ENCODE results near the gene PASK. TPM values are rescaled to one million over a fixed set of nuclear protein-coding genes. Genes with fewer than 3 reads are reported as not detected.

Gene PASK
- total RNA-seq, 2 experiments from 2014 or later = 26.8 to 84.3 TPM

GRCh38 chr2:241065355-241065803 lies 83.9 kb downstream of the PASK start:
- H3K9me3 ChIP-seq (ENCODE audit: low read length) = no peaks in the 10 kb centered on the region
- POLR2A ChIA-PET = no interaction called here
- CTCF ChIA-PET (ENCODE audit: unreplicated experiment) = interaction anchor here (0.6 kb wide), 1 partner anchor 1107 kb away, joined by 7 read pairs; no protein-coding TSS in a partner anchor

DNA sequence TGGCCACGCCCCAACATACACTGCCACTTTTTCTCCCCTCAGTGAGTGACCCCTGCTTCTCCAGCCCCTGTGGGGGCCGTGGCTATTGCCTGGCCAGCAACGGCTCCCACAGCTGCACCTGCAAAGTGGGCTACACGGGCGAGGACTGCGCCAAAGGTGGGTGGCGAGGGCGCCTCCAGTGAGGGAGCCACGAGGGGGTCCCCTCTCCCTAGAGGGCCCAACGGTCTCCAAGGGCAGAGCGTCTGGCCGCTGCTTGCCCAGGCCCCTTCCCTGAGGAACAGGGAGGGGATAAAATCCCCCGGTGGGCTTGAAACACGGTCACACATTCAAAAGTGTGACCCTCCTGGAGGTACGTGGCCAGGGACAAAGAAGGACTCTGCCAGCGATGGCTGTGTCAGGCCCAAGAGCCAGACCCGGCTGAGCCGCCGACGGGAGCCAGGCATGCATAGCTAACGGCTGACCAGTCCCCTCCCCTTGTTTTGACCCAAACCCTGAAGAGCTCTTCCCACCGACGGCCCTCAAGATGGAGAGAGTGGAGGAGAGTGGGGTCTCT lies 84.4 kb downstream of the PASK start:
- no peaks in the 10 kb centered on the region for H4K20me1 ChIP-seq (ENCODE audit: insufficient read depth, low read length)
- H3K36me3 ChIP-seq (ENCODE audit: insufficient read depth, low read length) = no peaks in the 10 kb centered on the region
- POLR2A ChIA-PET = no interaction called here
- no peak overlapping the region for H3K4me3 ChIP-seq (ENCODE audit: low read depth, low read length, poor library complexity, severe bottlenecking)
- intact Hi-C loops (cut with micrococcal nuclease; ENCODE audit: unreplicated experiment) = no loop called here
- H3K9me3 ChIP-seq (ENCODE audit: low read length) = no peaks in the 10 kb centered on the region
- BruUV-seq (replicated peaks) = no TSS peak
- H3K4me1 ChIP-seq (ENCODE audit: insufficient read depth, low read length, poor library complexity, severe bottlenecking) = no peaks in the 10 kb centered on the region
- TF ChIP-seq CTCF (conservative IDR thresholded peaks at IDR 0.05; ENCODE audit: low read length) = no peak
- no peak for TF ChIP-seq EZH2phosphoT487 (IDR thresholded peaks at IDR 0.05; ENCODE audit: borderline replicate concordance, low read depth, low read length)
- no peak overlapping the region for H2AFZ ChIP-seq (ENCODE audit: low read length)
- DNase-seq (ENCODE audit: low spot score) = no peak
- CTCF ChIA-PET (ENCODE audit: unreplicated experiment) = interaction anchor here (0.6 kb wide), 1 partner anchor 1106 kb away, joined by 7 read pairs; no protein-coding TSS in a partner anchor
- no peak overlapping the region for H3K4me2 ChIP-seq (ENCODE audit: low read length)
- H3K79me2 ChIP-seq (ENCODE audit: insufficient read depth, low read depth, low read length) = no peaks in the 10 kb centered on the region
- no peaks in the 10 kb centered on the region for H3K9me2 ChIP-seq (ENCODE audit: insufficient read depth, low read length)
- no peak overlapping the region for H3K27ac ChIP-seq (ENCODE audit: low read depth, low read length, poor library complexity, severe bottlenecking)

More at GRCh38 chr2:241065355-241065803, 83.9 kb downstream of the PASK start:
- Histone ChIP-seq H3K9me2 (ENCODE audit: insufficient read depth, low read length) (no peaks in the 10 kb centered on the region), H3K27ac (ENCODE audit: low read depth, low read length, poor library complexity, severe bottlenecking) (no peak overlapping the region), H3K79me2 (ENCODE audit: insufficient read depth, low read depth, low read length) (no peaks in the 10 kb centered on the region), H3K4me3 (ENCODE audit: low read depth, low read length, poor library complexity, severe bottlenecking) (no peak overlapping the region), H4K20me1 (ENCODE audit: insufficient read depth, low read length) (no peaks in the 10 kb centered on the region), H2AFZ (ENCODE audit: low read length) (no peak overlapping the region), H3K4me1 (ENCODE audit: insufficient read depth, low read length, poor library complexity, severe bottlenecking) (no peaks in the 10 kb centered on the region), H3K4me2 (ENCODE audit: low read length) (no peak overlapping the region), H3K36me3 (ENCODE audit: insufficient read depth, low read length) (no peaks in the 10 kb centered on the region)
- TF ChIP-seq CTCF (conservative IDR thresholded peaks at IDR 0.05; ENCODE audit: low read length) (no peak), EZH2phosphoT487 (IDR thresholded peaks at IDR 0.05; ENCODE audit: borderline replicate concordance, low read depth, low read length) (no peak)
- no peak for DNase-seq (ENCODE audit: low spot score)
- intact Hi-C loops (cut with micrococcal nuclease; ENCODE audit: unreplicated experiment) = no loop called here
- BruUV-seq (replicated peaks) = no TSS peak

- POLR2A ChIA-PET = no interaction called here
- Histone ChIP-seq H4K20me1 (ENCODE audit: insufficient read depth, low read length) (no peaks in the 10 kb centered on the region), H3K36me3 (ENCODE audit: insufficient read depth, low read length) (no peaks in the 10 kb centered on the region), H3K9me2 (ENCODE audit: insufficient read depth, low read length) (no peaks in the 10 kb centered on the region), H3K4me3 (ENCODE audit: low read depth, low read length, poor library complexity, severe bottlenecking) (no peak overlapping the region), H3K4me1 (ENCODE audit: insufficient read depth, low read length, poor library complexity, severe bottlenecking) (no peaks in the 10 kb centered on the region), H3K9me3 (ENCODE audit: low read length) (no peaks in the 10 kb centered on the region), H3K4me2 (ENCODE audit: low read length) (no peak overlapping the region), H2AFZ (ENCODE audit: low read length) (no peak overlapping the region), H3K27ac (ENCODE audit: low read depth, low read length, poor library complexity, severe bottlenecking) (no peak overlapping the region), H3K79me2 (ENCODE audit: insufficient read depth, low read depth, low read length) (no peaks in the 10 kb centered on the region)
- TF ChIP-seq CTCF (conservative IDR thresholded peaks at IDR 0.05; ENCODE audit: low read length) (no peak), EZH2phosphoT487 (IDR thresholded peaks at IDR 0.05; ENCODE audit: borderline replicate concordance, low read depth, low read length) (no peak)
- intact Hi-C loops (cut with micrococcal nuclease; ENCODE audit: unreplicated experiment) = no loop called here
- CTCF ChIA-PET (ENCODE audit: unreplicated experiment) = no interaction called here
- no TSS peak for BruUV-seq (replicated peaks)
- DNase-seq (ENCODE audit: low spot score) = no peak
Observed at GRCh38 chr2:241064008-241064801, 85.1 kb downstream of the PASK start.
